NCI-H1930 (cell line): ENCODE measurements around the gene RPL34.
"Not testable (repeated sequence)": the region's sequence is repeated elsewhere in the genome, so short reads cannot be mapped to it uniquely, and the experiment has no call there.

Experiments used
- DNase-seq, 2 experiments: peaks; one replicate each; lab custom pipeline; 2025; lab: John Stamatoyannopoulos, UW

RPL34 gene

GRCh38 chr4:108620101-108620932 is at the start of gene RPL34:
RPL34 (plus strand) TSS chr4:108620576; CDS start chr4:108621960, 1,384 bp downstream.
- DNase-seq, result peak; percentile 86 to 88

- DNase-seq, result no peak
Observed at GRCh38 chr4:108570993-108571569, 49.3 kb upstream of the RPL34 start.

GRCh38 chr4:108574402-108574801 is 46.0 kb upstream of the RPL34 start:
- DNase-seq, result no peak

- DNase-seq, result no peak
Observed at GRCh38 chr4:108581083-108581482, 39.3 kb upstream of the RPL34 start.

- no peak for DNase-seq
Observed at GRCh38 chr4:108586778-108587177, 33.6 kb upstream of the RPL34 start.

- DNase-seq, result no peak
Observed at GRCh38 chr4:108588878-108589277, 31.5 kb upstream of the RPL34 start.

- no peak for DNase-seq
Observed at GRCh38 chr4:108589961-108590360, 30.4 kb upstream of the RPL34 start.

- DNase-seq, result no peak
Observed at GRCh38 chr4:108590776-108591175, 29.6 kb upstream of the RPL34 start.

- no peak for DNase-seq
Observed at GRCh38 chr4:108592674-108592986, 27.7 kb upstream of the RPL34 start.

- not testable (repeated sequence) for DNase-seq
Observed at GRCh38 chr4:108594296-108594695, 26.1 kb upstream of the RPL34 start.

- DNase-seq, result no peak
Observed at GRCh38 chr4:108596344-108596743, 24.0 kb upstream of the RPL34 start.

- no peak for DNase-seq
Observed at GRCh38 chr4:108601106-108601505, 19.3 kb upstream of the RPL34 start.

GRCh38 chr4:108601532-108601931 is 18.8 kb upstream of the RPL34 start:
- DNase-seq, result no peak

GRCh38 chr4:108602163-108602562 is 18.2 kb upstream of the RPL34 start:
- DNase-seq, result no peak

- DNase-seq, result no peak
Observed at GRCh38 chr4:108607079-108607815, 13.1 kb upstream of the RPL34 start.

GRCh38 chr4:108611365-108611764 is 9.0 kb upstream of the RPL34 start:
- no peak for DNase-seq

- no peak for DNase-seq
Observed at GRCh38 chr4:108612365-108612764, 8.0 kb upstream of the RPL34 start.

- no peak for DNase-seq
Observed at GRCh38 chr4:108619372-108620100, 840 bp upstream of the RPL34 start.

- DNase-seq, result no peak
Observed at GRCh38 chr4:108620933-108621905, 843 bp downstream of the RPL34 start.

GRCh38 chr4:108622022-108622421 is 1.6 kb downstream of the RPL34 start:
- no peak for DNase-seq

- DNase-seq, result no peak
Observed at GRCh38 chr4:108622828-108623227, 2.5 kb downstream of the RPL34 start.
